Esophagus muscularis mucosa (tissue), 3 donors: ENCODE measurements around the gene LAMA5.

Experiments
- CTCF ChIP-seq, 3 experiments: fragments of 200-600 bp in 2 of 3; fragments of 450-650 bp in 1 of 3; sonication (generic) in 2 of 3; IDR thresholded peaks; one replicate each; pipeline ENCODE4 v1.5.1; 2017 to 2019; ENCODE audit warnings: antibody characterized with exemption in 3 of 3, mild to moderate bottlenecking in 2 of 3, moderate library complexity in 1 of 3
- POLR2AphosphoS5 ChIP-seq, 2 donors: sonication (generic); formaldehyde crosslinking; IDR thresholded peaks; one replicate each; pipeline ENCODE4 v1.6.1; 2017; ENCODE audit warnings: antibody characterized with exemption in 2 of 2

GRCh38 chr20:62312662-62312977 is 54.5 kb downstream of the LAMA5 start:
- TF ChIP-seq POLR2AphosphoS5 (IDR thresholded peaks at IDR 0.05) = no peak
- no peak for TF ChIP-seq CTCF (IDR thresholded peaks at IDR 0.05)
